IMR-90 (cell line): Measurements from ENCODE around the gene SMCHD1.

Experiments
- CEBPB ChIP-seq: IDR thresholded peaks from 2 replicates; pipeline ENCODE4 v1.6.1; 2012; ENCODE audit warnings: low read depth, low read length, improper control_type of control experiment
- MXI1 ChIP-seq: IDR thresholded peaks from 2 replicates; pipeline ENCODE4 v1.6.1; 2012; ENCODE audit warnings: low read depth, mild to moderate bottlenecking, low read length, moderate library complexity, borderline replicate concordance
- POLR2A ChIP-seq: IDR thresholded peaks from 2 replicates; pipeline ENCODE4 v1.6.1; 2012; ENCODE audit warnings: mild to moderate bottlenecking, low read depth, low read length
- RAD21 ChIP-seq: IDR thresholded peaks from 2 replicates; pipeline ENCODE4 v1.6.1; 2012; ENCODE audit warnings: low read length, improper control_type of control experiment
- RFX5 ChIP-seq: IDR thresholded peaks from 2 replicates; pipeline ENCODE4 v1.8.0; 2012; ENCODE audit warnings: low read depth, mild to moderate bottlenecking, low read length, moderate library complexity
- SMC3 ChIP-seq: fragments of 150-350 bp; IDR thresholded peaks from 2 replicates; pipeline ENCODE4 v1.6.1; 2016; ENCODE audit warnings: low read depth, mild to moderate bottlenecking, antibody characterized with exemption, low read length, moderate library complexity
- TF ChIP-seq, protein P1 (sequence below): fragments of 150-350 bp; IDR thresholded peaks from 2 replicates; pipeline ENCODE4 v1.6.1; 2016; ENCODE audit warnings: low read depth, mild to moderate bottlenecking, low read length, moderate library complexity, borderline replicate concordance
- TF ChIP-seq, protein P2 (sequence below): conservative IDR thresholded peaks from 2 replicates; pipeline ENCODE4 v1.5.1; 2012; ENCODE audit warnings: mild to moderate bottlenecking, low read depth, low read length, improper control_type of control experiment
- TF ChIP-seq, protein P3 (sequence below): fragments of 150-350 bp; IDR thresholded peaks from 2 replicates; pipeline ENCODE4 v1.6.1; 2017; ENCODE audit warnings: mild to moderate bottlenecking, antibody characterized with exemption, low read length, low read depth

DNA sequence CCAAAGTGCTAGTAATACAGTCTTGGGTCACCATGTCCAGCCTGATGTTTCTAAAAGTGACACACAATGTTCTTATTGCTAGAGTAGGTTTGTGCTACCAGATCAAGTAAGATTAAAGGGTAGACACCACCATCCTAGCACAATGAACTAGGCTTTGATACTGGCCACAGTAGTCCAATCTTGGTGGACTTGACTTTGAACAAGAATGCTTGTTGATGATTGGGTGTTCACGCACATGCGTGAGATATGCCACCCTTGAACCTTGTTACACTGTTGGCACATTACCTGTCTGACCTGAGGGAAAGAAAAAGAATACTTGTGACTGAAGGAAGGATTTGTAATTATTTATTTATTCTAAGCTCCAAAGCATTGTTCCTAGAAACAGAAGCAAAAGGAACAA, 119.1 kb downstream of the SMCHD1 start:
- TF ChIP-seq, protein P1, sequence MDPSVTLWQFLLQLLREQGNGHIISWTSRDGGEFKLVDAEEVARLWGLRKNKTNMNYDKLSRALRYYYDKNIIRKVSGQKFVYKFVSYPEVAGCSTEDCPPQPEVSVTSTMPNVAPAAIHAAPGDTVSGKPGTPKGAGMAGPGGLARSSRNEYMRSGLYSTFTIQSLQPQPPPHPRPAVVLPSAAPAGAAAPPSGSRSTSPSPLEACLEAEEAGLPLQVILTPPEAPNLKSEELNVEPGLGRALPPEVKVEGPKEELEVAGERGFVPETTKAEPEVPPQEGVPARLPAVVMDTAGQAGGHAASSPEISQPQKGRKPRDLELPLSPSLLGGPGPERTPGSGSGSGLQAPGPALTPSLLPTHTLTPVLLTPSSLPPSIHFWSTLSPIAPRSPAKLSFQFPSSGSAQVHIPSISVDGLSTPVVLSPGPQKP: no peak
- no peak for TF ChIP-seq POLR2A
- TF ChIP-seq, protein P2, sequence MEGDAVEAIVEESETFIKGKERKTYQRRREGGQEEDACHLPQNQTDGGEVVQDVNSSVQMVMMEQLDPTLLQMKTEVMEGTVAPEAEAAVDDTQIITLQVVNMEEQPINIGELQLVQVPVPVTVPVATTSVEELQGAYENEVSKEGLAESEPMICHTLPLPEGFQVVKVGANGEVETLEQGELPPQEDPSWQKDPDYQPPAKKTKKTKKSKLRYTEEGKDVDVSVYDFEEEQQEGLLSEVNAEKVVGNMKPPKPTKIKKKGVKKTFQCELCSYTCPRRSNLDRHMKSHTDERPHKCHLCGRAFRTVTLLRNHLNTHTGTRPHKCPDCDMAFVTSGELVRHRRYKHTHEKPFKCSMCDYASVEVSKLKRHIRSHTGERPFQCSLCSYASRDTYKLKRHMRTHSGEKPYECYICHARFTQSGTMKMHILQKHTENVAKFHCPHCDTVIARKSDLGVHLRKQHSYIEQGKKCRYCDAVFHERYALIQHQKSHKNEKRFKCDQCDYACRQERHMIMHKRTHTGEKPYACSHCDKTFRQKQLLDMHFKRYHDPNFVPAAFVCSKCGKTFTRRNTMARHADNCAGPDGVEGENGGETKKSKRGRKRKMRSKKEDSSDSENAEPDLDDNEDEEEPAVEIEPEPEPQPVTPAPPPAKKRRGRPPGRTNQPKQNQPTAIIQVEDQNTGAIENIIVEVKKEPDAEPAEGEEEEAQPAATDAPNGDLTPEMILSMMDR: no peak
- no peak for TF ChIP-seq CEBPB
- no peak for TF ChIP-seq RAD21
- no peak for TF ChIP-seq SMC3
- TF ChIP-seq RFX5: no peak
- no peak for TF ChIP-seq MXI1
- TF ChIP-seq, protein P3, sequence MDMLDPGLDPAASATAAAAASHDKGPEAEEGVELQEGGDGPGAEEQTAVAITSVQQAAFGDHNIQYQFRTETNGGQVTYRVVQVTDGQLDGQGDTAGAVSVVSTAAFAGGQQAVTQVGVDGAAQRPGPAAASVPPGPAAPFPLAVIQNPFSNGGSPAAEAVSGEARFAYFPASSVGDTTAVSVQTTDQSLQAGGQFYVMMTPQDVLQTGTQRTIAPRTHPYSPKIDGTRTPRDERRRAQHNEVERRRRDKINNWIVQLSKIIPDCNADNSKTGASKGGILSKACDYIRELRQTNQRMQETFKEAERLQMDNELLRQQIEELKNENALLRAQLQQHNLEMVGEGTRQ: no peak
